Fibroblast of pulmonary artery (primary cell): ENCODE measurements around the gene EMILIN2.

ENCODE experiments used
- DNase-seq: peaks from one replicate; pipeline ENCODE4 v3.0.0-alpha.2; 2010; ENCODE audit warnings: low read depth
- H3K4me3 ChIP-seq: replicated peaks from 2 replicates; pipeline ENCODE4 v1.5.1; 2011; ENCODE audit warnings: low read depth, mild to moderate bottlenecking, control low read depth, low read length, moderate library complexity
- TF ChIP-seq, protein P1 (sequence below): IDR thresholded peaks from 2 replicates; pipeline ENCODE4 v1.5.1; 2011; ENCODE audit warnings: mild to moderate bottlenecking, control low read depth, low read length, inconsistent platforms; ENCODE audit errors: missing control alignments

Gene EMILIN2

DNA sequence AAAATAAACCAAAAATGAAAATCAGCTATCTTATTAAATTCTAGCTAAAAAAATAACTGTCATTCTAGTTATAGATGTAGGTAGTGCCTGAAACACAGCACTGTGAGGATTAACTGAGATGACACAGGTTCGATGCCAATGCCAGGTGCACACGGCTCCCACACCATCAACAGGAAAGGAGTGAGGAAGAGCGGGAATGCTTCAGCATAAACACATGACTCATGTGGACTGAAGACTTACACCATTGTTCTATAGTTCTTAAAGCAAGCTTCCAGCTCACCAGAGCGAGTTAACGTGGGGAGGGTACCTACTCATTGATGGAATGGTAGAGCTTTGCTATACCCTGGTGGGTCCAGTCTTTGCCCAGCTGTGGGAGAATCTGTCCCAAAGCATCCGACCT, 76.7 kb downstream of the EMILIN2 start:
- peak; percentile 33 for DNase-seq
- TF ChIP-seq, protein P1, sequence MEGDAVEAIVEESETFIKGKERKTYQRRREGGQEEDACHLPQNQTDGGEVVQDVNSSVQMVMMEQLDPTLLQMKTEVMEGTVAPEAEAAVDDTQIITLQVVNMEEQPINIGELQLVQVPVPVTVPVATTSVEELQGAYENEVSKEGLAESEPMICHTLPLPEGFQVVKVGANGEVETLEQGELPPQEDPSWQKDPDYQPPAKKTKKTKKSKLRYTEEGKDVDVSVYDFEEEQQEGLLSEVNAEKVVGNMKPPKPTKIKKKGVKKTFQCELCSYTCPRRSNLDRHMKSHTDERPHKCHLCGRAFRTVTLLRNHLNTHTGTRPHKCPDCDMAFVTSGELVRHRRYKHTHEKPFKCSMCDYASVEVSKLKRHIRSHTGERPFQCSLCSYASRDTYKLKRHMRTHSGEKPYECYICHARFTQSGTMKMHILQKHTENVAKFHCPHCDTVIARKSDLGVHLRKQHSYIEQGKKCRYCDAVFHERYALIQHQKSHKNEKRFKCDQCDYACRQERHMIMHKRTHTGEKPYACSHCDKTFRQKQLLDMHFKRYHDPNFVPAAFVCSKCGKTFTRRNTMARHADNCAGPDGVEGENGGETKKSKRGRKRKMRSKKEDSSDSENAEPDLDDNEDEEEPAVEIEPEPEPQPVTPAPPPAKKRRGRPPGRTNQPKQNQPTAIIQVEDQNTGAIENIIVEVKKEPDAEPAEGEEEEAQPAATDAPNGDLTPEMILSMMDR, result no peak
- no peak overlapping the region for H3K4me3 ChIP-seq

DNA sequence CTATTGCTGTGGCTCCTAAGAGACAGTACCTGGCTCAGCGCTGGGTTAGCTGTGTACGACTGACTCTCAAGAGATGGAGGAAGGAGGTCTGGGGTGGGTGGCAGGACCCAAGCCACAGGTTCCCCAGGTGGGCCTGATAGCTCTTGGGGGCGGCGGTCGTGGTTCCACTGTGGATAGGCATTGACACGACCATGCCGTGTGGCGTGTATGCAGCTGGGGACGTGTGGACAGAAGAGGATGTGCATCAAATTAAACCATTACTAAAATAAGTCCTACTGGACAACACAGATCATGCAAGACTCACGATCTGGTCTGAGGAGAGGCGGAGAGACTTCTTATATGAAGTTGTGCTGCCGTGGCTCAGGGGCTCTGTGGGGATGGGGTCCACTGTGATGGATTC, 78.1 kb downstream of the EMILIN2 start:
- TF ChIP-seq, protein P1, result no peak
- no peak for DNase-seq
- H3K4me3 ChIP-seq, result no peak overlapping the region

DNA sequence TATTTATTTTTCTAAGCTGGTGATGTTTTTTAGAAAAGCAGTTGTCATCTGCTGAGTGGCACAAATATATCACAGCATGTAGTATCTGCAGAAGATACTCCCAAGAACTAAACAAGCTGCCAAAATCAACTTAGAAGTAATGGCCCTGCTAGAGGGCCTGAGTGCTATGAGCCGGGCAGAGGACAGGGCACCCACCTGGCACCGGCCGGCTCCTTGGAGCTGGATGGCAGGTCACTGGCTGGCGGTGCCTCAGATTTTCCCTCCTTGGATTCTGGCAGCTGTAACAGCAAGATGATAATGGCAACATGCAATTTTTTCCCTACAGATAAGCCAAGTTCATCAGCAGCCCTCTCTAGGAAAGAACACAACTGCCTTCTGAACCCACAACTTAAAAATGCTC, 79.7 kb downstream of the EMILIN2 start:
- H3K4me3 ChIP-seq, result no peak overlapping the region
- DNase-seq, result no peak
- TF ChIP-seq, protein P1, result no peak

DNA sequence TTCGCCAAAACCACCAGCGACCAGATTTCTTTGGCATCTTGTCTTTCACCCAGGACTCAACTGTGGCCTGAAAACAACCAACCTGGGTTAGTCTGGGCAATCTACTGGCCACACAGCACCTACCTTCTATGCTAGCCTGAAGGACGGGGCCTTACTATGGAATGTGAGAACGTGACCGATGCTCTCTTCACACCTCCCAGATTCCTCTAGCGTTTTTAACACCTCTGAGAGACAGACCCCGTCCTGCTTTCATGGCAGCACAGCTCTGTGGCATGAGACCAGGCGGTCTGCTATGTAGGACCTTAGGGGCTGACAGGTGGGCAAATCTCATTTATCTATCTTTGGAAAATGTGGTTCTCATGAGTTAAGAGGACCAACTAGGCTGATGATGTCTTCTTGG, 80.9 kb downstream of the EMILIN2 start:
- DNase-seq, result no peak
- H3K4me3 ChIP-seq, result no peak overlapping the region
- TF ChIP-seq, protein P1, result no peak

DNA sequence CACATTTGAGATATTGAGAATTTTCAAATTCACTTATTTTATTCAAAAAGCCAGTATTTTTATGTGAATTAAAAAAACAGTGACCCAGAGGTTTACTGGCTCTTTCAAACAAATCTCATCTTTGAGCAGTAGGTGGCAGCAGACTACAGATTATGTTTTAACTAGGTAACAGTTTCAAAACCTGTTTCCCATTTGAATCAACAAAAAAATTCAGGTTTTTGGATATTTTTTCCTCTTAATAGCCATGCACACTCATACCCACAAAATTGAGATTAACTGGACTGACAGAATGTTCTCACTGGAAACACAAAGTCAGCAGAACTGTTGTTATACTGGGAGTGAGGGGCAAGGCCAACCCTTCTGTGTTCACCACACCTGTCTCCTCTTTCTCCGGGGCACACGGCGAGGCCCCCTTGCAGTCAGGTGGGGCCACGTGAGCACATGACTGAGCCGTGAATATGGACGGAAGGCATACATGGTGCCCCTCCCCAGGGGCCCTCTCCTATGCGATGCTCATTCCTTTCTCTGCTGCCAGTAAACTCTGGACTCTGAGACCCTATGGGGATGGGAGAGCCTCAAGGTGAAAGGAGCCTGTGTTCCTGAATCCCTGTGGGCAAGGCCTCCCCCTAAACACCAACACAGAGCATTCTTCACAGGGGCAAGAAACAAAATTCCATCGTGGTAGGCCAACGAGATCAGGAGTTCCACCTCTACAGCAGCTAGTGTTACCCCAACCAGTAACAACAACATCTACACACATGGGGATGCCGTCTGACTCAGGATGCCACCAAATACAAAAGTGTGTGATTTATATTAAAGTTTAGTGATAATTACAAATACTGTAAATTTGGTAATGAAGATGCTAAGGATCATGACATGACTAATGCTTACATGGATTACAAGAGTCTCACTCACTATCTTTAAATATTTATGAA, 85.7 kb downstream of the EMILIN2 start:
- TF ChIP-seq, protein P1, result peak; percentile 69
- peak; percentile 83 for DNase-seq

DNA sequence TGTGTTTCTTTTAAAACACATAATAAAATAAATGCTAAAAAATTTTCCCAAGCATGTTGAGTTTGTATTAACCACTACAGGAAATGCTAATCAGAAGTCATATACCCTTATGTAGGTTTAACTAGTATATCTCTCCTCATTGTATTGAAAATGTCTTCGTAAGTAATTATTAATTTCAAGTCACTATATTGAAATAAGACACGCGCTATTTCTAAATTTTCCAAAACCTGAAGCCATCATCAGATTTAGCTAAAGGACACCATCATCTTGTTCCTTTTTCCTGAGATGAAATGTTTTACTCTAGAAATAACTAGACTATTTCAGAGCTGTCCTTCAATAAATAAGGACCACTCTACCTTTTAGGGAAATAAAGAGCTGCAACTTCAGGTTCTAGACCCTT, 87.2 kb downstream of the EMILIN2 start:
- DNase-seq, result no peak
- no peak overlapping the region for H3K4me3 ChIP-seq
- TF ChIP-seq, protein P1, result no peak

More for the DNA sequence above, 85.7 kb downstream of the EMILIN2 start:
- no peak overlapping the region for H3K4me3 ChIP-seq
